HEK293T (cell line): ENCODE results near the gene KRTAP6-3.

Experiments
- BHLHE40 ChIP-seq: fragments of 450-650 bp; IDR thresholded peaks from 2 replicates; pipeline ENCODE4 v1.6.1; 2016; ENCODE audit warnings: mild to moderate bottlenecking, moderate library complexity, borderline replicate concordance
- CTBP1 ChIP-seq: fragments of 450-650 bp; IDR thresholded peaks from 2 replicates; pipeline ENCODE4 v1.6.1; 2016; ENCODE audit warnings: borderline replicate concordance
- FOXA1 ChIP-seq: fragments of 450-650 bp; IDR thresholded peaks from 2 replicates; pipeline ENCODE4 v1.6.1; 2016; ENCODE audit warnings: mild to moderate bottlenecking
- FOXK2 ChIP-seq: fragments of 450-650 bp; IDR thresholded peaks from 2 replicates; pipeline ENCODE4 v1.6.1; 2016; ENCODE audit warnings: mild to moderate bottlenecking
- NFRKB ChIP-seq: fragments of 450-650 bp; IDR thresholded peaks from 2 replicates; pipeline ENCODE4 v1.6.1; 2016; ENCODE audit warnings: mild to moderate bottlenecking, moderate library complexity
- SP1 ChIP-seq: fragments of 450-650 bp; IDR thresholded peaks from 2 replicates; pipeline ENCODE4 v1.6.1; 2017
- SUZ12 ChIP-seq: fragments of 450-650 bp; IDR thresholded peaks from 2 replicates; pipeline ENCODE4 v1.6.1; 2016; ENCODE audit warnings: mild to moderate bottlenecking
- TARDBP ChIP-seq: fragments of 450-650 bp; IDR thresholded peaks from 2 replicates; pipeline ENCODE4 v1.6.1; 2016
- TF ChIP-seq, protein P1 (sequence below): fragments of 450-650 bp; IDR thresholded peaks from 2 replicates; pipeline ENCODE4 v1.6.1; 2016

- TF ChIP-seq NFRKB (no peak), FOXA1 (no peak), TARDBP (no peak), SUZ12 (no peak), FOXK2 (no peak), CTBP1 (no peak), SP1 (no peak), BHLHE40 (no peak)
- TF ChIP-seq, protein P1, sequence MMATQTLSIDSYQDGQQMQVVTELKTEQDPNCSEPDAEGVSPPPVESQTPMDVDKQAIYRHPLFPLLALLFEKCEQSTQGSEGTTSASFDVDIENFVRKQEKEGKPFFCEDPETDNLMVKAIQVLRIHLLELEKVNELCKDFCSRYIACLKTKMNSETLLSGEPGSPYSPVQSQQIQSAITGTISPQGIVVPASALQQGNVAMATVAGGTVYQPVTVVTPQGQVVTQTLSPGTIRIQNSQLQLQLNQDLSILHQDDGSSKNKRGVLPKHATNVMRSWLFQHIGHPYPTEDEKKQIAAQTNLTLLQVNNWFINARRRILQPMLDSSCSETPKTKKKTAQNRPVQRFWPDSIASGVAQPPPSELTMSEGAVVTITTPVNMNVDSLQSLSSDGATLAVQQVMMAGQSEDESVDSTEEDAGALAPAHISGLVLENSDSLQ, result no peak
Measured at GRCh38 chr21:30598802-30599201, 6.6 kb downstream of the KRTAP6-3 start, which contains the start of gene KRTAP6-2.
